Neuron (in vitro differentiated cells): ENCODE results near the gene ZNF710.

ENCODE experiments used
- H2AFZ ChIP-seq: one replicate; pipeline ENCODE4 v1.6.1; 2013; ENCODE audit warnings: low read depth, mild to moderate bottlenecking, inconsistent platforms, low read length, moderate library complexity
- H3K27me3 ChIP-seq: one replicate; pipeline ENCODE4 v1.6.1; 2013; ENCODE audit warnings: low read length; ENCODE audit not compliant: insufficient read depth
- H3K36me3 ChIP-seq: one replicate; pipeline ENCODE4 v1.6.1; 2013; ENCODE audit warnings: low read length; ENCODE audit not compliant: insufficient read depth
- H3K4me1 ChIP-seq: one replicate; pipeline ENCODE4 v1.6.1; 2013; ENCODE audit warnings: low read length; ENCODE audit not compliant: insufficient read depth
- H3K4me3 ChIP-seq: 2 replicates; pipeline ENCODE4 v1.5.1; 2013; ENCODE audit warnings: mild to moderate bottlenecking, low read length, moderate library complexity
- H3K9me3 ChIP-seq: one replicate; pipeline ENCODE4 v1.6.1; 2013; ENCODE audit warnings: low read length

The ZNF710 gene

GRCh38 chr15:90000186-90001001 is 730 bp upstream of the ZNF710 start:
- Histone ChIP-seq H3K4me3 (peak overlapping the region; percentile 70), H3K36me3 (no peaks in the 10 kb centered on the region), H3K9me3 (no peaks in the 10 kb centered on the region), H3K4me1 (peaks cover 33% of the 10 kb centered on the region), H2AFZ (peak overlapping the region; percentile 64), H3K27me3 (no peaks in the 10 kb centered on the region)

- Histone ChIP-seq H2AFZ (no peak overlapping the region), H3K36me3 (no peaks in the 10 kb centered on the region), H3K27me3 (no peaks in the 10 kb centered on the region), H3K9me3 (no peaks in the 10 kb centered on the region), H3K4me3 (peak overlapping the region; percentile 72), H3K4me1 (peaks cover 38% of the 10 kb centered on the region)
Observed at GRCh38 chr15:90001683-90002427, 731 bp downstream of the ZNF710 start.

- H3K9me3 ChIP-seq, result no peaks in the 10 kb centered on the region
- H3K36me3 ChIP-seq, result no peaks in the 10 kb centered on the region
- no peak overlapping the region for H2AFZ ChIP-seq
- H3K27me3 ChIP-seq, result no peaks in the 10 kb centered on the region
- H3K4me3 ChIP-seq, result peak overlapping the region; percentile 72
- peaks cover 38% of the 10 kb centered on the region for H3K4me1 ChIP-seq
Observed at GRCh38 chr15:90002428-90002844, 1.3 kb downstream of the ZNF710 start.

- Histone ChIP-seq H3K36me3 (no peaks in the 10 kb centered on the region), H3K27me3 (no peaks in the 10 kb centered on the region), H3K4me3 (no peak overlapping the region), H2AFZ (no peak overlapping the region), H3K4me1 (peaks cover 37% of the 10 kb centered on the region), H3K9me3 (no peaks in the 10 kb centered on the region)
Observed at GRCh38 chr15:90003736-90004135, 2.6 kb downstream of the ZNF710 start.

GRCh38 chr15:90004252-90004651 is 3.1 kb downstream of the ZNF710 start:
- peaks cover 3% of the 10 kb centered on the region for H3K36me3 ChIP-seq
- H3K4me1 ChIP-seq, result peaks cover 32% of the 10 kb centered on the region
- no peak overlapping the region for H3K4me3 ChIP-seq
- H3K27me3 ChIP-seq, result no peaks in the 10 kb centered on the region
- H3K9me3 ChIP-seq, result no peaks in the 10 kb centered on the region
- H2AFZ ChIP-seq, result no peak overlapping the region

GRCh38 chr15:90004671-90005070 is 3.5 kb downstream of the ZNF710 start:
- H2AFZ ChIP-seq, result no peak overlapping the region

GRCh38 chr15:90006217-90007075 is 5.3 kb downstream of the ZNF710 start:
- Histone ChIP-seq H3K36me3 (peaks cover 4% of the 10 kb centered on the region), H2AFZ (no peak overlapping the region), H3K4me1 (peaks cover 24% of the 10 kb centered on the region), H3K4me3 (no peak overlapping the region), H3K27me3 (no peaks in the 10 kb centered on the region), H3K9me3 (peaks cover 5% of the 10 kb centered on the region)

More at GRCh38 chr15:90004671-90005070, 3.5 kb downstream of the ZNF710 start:
- H3K36me3 ChIP-seq, result peaks cover 4% of the 10 kb centered on the region
- no peaks in the 10 kb centered on the region for H3K27me3 ChIP-seq
- peaks cover 4% of the 10 kb centered on the region for H3K9me3 ChIP-seq
- no peak overlapping the region for H3K4me3 ChIP-seq
- peaks cover 29% of the 10 kb centered on the region for H3K4me1 ChIP-seq

GRCh38 chr15:90007076-90007460 is 5.9 kb downstream of the ZNF710 start:
- Histone ChIP-seq H3K9me3 (peaks cover 10% of the 10 kb centered on the region), H2AFZ (no peak overlapping the region), H3K4me1 (peaks cover 24% of the 10 kb centered on the region), H3K27me3 (no peaks in the 10 kb centered on the region), H3K4me3 (no peak overlapping the region), H3K36me3 (peaks cover 4% of the 10 kb centered on the region)

- Histone ChIP-seq H3K9me3 (peaks cover 10% of the 10 kb centered on the region), H3K4me3 (no peak overlapping the region), H2AFZ (no peak overlapping the region), H3K27me3 (no peaks in the 10 kb centered on the region), H3K36me3 (peaks cover 4% of the 10 kb centered on the region), H3K4me1 (peaks cover 13% of the 10 kb centered on the region)
Observed at GRCh38 chr15:90008607-90009006, 7.5 kb downstream of the ZNF710 start.

GRCh38 chr15:90009301-90010022 is 8.3 kb downstream of the ZNF710 start:
- H3K4me3 ChIP-seq, result no peak overlapping the region
- peaks cover 6% of the 10 kb centered on the region for H3K4me1 ChIP-seq
- peaks cover 4% of the 10 kb centered on the region for H3K36me3 ChIP-seq

GRCh38 chr15:90011705-90012104 is 10.6 kb downstream of the ZNF710 start:
- H3K27me3 ChIP-seq, result no peaks in the 10 kb centered on the region
- H3K4me1 ChIP-seq, result no peaks in the 10 kb centered on the region
- peaks cover 12% of the 10 kb centered on the region for H3K9me3 ChIP-seq
- H3K4me3 ChIP-seq, result no peak overlapping the region
- H3K36me3 ChIP-seq, result peaks cover 4% of the 10 kb centered on the region
- H2AFZ ChIP-seq, result no peak overlapping the region

More at GRCh38 chr15:90009301-90010022, 8.3 kb downstream of the ZNF710 start:
- Histone ChIP-seq H2AFZ (no peak overlapping the region), H3K27me3 (no peaks in the 10 kb centered on the region), H3K9me3 (peaks cover 10% of the 10 kb centered on the region)

- Histone ChIP-seq H3K27me3 (no peaks in the 10 kb centered on the region), H3K4me3 (no peak overlapping the region), H3K4me1 (no peaks in the 10 kb centered on the region), H3K36me3 (peaks cover 4% of the 10 kb centered on the region), H3K9me3 (peaks cover 12% of the 10 kb centered on the region), H2AFZ (no peak overlapping the region)
Observed at GRCh38 chr15:90013503-90013937, 12.4 kb downstream of the ZNF710 start.
